ENCODE measurements around the gene ZNF511. TPM values are rescaled to one million over a fixed set of nuclear protein-coding genes. Genes with fewer than 3 reads are reported as not detected.

Gene ZNF511
- total RNA-seq, 1 experiment from 2014 or later, result 49.0 TPM

- peak overlapping the region; percentile 57 to 66 for H3K4me3 ChIP-seq (replicated peaks in 1 of 2; ENCODE audit: low read depth in 1 of 2, low read length in 2 of 2)
- ChIA-PET CTCF (interaction anchor here (1.2 kb wide), 1 partner anchor 27 kb away, joined by 3 read pairs; no protein-coding TSS in a partner anchor), RAD21 (ENCODE audit: low non-redundant PET in 1 of 2, low total read pairs in 2 of 2, uncharacterized antibody in 2 of 2, unreplicated experiment in 2 of 2) (no interaction called here), POLR2A (no interaction called here)
- intact Hi-C loops (cut with micrococcal nuclease), result no loop called here
- TSS peak; percentile 28 for BruUV-seq (replicated peaks)
- DNase-seq (ENCODE audit: low read depth, low spot score) (no peak), ATAC-seq (peak; percentile 3; the same call in 1 of the 2 replicates)
- peaks cover 6% of the 10 kb centered on the region; the same call in 1 of the 2 replicates for H3K79me2 ChIP-seq (ENCODE audit: insufficient read depth, low read length)
- peaks cover 3 to 5% of the 10 kb centered on the region in 2 experiments; a peak in 2 of 4 replicates for H3K4me1 ChIP-seq (ENCODE audit: control insufficient read depth in 1 of 2, insufficient read depth in 2 of 2, low read length in 2 of 2)
- no peaks in the 10 kb centered on the region for H3K27me3 ChIP-seq (ENCODE audit: insufficient read depth, low read length)
- H4K20me1 ChIP-seq (ENCODE audit: insufficient read depth), result no peaks in the 10 kb centered on the region
- H3K36me3 ChIP-seq (ENCODE audit: control insufficient read depth in 1 of 2, insufficient read depth in 2 of 2, low read length in 2 of 2), result no peaks in the 10 kb centered on the region
- H3K4me2 ChIP-seq (ENCODE audit: low read length), result peak overlapping the region; percentile 77
- no peak for TF ChIP-seq POLR2AphosphoS5 (IDR thresholded peaks at IDR 0.05; ENCODE audit: low read depth, low read length)
- no peak for TF ChIP-seq FOSL1 (IDR thresholded peaks at IDR 0.05; ENCODE audit: low read depth)
- TF ChIP-seq POLR2A (IDR thresholded peaks at IDR 0.05; ENCODE audit: borderline replicate concordance, extremely low read depth, insufficient read depth, insufficient read length), result no peak
- TF ChIP-seq ZBTB33 (IDR thresholded peaks at IDR 0.05; ENCODE audit: extremely low read depth, insufficient replicate concordance, low read length), result no peak
- no peak for TF ChIP-seq ZNF274 (IDR thresholded peaks at IDR 0.05; ENCODE audit: low read depth, low read length)
- TF ChIP-seq CBX3 (IDR thresholded peaks at IDR 0.05; ENCODE audit: low read depth), result no peak
- no peak for TF ChIP-seq RAD21 (IDR thresholded peaks at IDR 0.05; ENCODE audit: low read depth)
- TF ChIP-seq ZFX (IDR thresholded peaks at IDR 0.05), result no peak
- no peak for TF ChIP-seq JUND (IDR thresholded peaks at IDR 0.05)
- no peaks in the 10 kb centered on the region for H3K9me3 ChIP-seq (ENCODE audit: control insufficient read depth in 1 of 2, insufficient read depth in 1 of 2, low read depth in 1 of 2, low read length in 2 of 2)
- no peak overlapping the region for H2AFZ ChIP-seq (ENCODE audit: low read depth, low read length, poor library complexity, severe bottlenecking)
- peak overlapping the region; percentile 68 for H3K9ac ChIP-seq (ENCODE audit: low read length)
- H3K27ac ChIP-seq (ENCODE audit: low read depth, low read length), result peak overlapping the region; percentile 71
- H3K9me2 ChIP-seq (ENCODE audit: insufficient read depth), result no peaks in the 10 kb centered on the region
Observed at GRCh38 chr10:133356549-133357284, 48.0 kb downstream of the ZNF511 start.

All from HCT116 (cell line).